NCI-H460 (cell line): ENCODE measurements around the gene TBC1D22A. TPM values are rescaled to one million over a fixed set of nuclear protein-coding genes. Genes with fewer than 3 reads are reported as not detected.
"Not testable (repeated sequence)": the region's sequence is repeated elsewhere in the genome, so short reads cannot be mapped to it uniquely, and the experiment has no call there.

Experiments
- DNase-seq: peaks from one replicate; pipeline ENCODE4 v3.0.0-alpha.2; 2016; ENCODE audit warnings: low read depth; ENCODE audit errors: extremely low read depth
- total RNA-seq: library from RNA; depleted of rRNA; stranded (reverse); fragments of >200 nt; shearing (Covaris generic); gene quantifications from 2 replicates; pipeline ENCODE4 v1.2.3, GENCODE V29; 2014

Gene TBC1D22A
- total RNA-seq, 1 experiment from 2014 or later = 8.7 TPM

DNA sequence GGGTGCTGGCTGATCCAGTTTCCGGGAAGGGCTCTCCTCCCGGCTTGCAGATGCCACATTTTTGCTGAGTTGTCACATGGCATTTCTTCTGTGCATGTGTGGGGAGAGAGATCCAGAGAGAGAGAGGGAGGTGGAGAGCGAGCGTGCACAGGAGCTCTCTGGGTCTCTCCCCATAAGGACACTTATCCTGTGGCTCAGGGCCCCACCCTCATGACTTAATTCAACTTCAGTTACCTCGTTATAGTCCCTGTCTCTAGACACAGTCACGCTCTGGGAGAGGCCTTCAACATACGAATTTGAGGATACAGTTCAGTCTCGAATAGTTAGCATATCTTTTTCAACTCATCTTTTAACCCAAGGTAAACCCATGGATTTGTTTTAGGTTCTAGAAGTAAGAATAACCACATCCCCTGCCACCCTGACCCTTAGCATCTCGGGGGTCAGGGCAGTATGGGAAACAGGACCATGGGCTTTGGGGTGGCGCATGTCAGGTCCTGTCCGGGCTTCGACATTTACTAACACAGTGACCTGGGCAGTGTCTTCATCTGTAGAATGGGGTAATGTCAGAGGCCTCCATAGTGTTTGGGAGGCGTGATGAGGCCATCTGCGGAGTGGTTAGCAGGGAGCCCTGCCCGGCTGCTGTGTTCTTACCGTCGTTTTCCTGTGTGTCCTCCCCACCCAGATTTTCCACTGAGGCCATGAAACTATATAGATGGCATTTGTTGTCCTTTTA is 46.9 kb downstream of the TBC1D22A start:
- DNase-seq = no peak

DNA sequence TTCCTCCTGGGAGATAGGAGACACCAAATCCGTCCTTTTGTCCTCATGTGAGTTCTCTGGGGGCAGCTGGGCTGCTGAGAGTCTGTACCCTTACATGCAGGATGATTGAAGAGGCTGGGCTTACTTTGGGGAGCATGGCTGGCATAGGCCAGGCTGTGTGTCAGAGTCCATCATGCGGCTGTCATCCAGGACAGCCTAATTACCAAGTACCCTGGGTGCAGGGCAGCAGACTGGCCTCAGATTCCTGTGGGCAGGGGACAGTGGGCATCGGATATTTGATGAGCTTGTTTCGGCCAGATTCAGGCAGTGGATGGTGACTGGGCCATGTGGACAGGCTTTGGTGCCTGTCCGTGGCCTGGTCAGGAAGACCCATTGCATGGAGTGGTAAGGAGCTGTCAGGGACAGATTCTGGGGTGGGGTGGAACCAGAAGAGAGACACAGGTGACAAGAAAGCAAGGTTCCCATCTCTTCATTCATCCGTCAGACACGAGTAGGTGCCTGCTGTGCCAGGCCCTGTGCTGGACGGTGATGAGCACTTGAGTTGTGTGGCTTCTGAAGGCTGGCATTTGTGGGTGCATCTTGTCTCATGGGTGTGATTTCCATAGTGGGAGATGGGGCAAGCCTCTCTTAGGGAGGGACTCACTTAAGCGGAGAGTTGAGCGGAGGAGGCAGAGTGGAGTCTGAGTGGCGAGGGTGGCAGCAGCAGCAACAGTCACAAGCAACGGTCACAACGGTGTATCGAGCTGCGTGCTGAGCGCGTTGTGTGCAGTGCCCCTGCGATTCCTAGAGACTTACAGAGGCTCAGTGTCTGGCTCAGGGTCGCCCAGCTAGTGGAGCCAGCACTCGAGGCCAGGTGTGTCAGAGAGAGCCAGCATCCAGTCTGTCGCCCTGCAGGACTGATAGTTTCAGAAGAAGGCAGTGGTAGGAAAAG is 48.7 kb downstream of the TBC1D22A start:
- no peak for DNase-seq

DNA sequence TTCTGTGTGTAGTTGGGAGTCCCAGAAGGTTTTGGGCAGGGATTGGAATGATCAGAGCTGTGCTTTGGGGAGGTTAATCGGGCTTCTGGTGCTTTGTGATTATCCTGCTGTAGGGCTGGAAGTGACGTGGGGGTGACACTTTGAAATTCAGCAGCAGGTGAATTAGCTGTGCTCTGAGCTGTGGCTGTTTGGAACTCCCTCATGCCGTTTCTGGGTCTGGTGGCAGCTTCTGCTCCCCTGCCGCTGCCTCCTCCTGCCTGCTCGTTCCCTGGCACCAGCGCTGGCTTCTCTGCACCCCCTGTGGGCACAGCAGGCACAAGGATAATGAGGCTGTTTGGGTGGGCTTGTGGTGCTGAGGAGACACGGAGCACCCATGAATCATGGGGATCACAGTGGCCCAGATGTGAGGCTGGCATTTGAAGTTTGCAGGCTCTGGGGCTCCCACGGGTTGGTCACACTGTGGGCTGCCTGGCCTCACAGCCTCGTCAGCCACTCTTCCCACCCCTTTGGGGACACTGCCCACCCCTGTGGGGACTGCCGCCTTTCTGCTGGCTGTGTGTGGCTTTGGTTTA is 49.7 kb downstream of the TBC1D22A start:
- DNase-seq = no peak

DNA sequence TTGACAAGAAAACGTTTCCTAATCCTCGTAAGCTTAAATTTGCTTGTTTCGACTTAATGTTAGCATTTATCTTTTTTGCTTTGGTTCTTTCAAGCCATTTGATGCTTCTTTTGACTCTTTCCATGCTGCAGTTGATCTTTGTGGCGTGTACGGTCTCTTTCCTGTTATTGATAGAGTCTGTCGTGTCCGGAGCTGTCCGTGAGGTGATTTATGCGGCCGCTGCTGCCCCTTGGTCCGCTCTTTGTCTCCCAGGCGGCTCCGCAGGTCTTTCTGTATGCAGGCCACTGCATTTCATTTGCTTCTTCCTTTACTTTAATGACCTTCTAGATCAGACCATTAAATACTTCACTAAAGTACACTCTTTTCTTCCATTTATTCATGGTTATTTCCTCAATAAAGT is 50.3 kb downstream of the TBC1D22A start:
- DNase-seq = no peak

DNA sequence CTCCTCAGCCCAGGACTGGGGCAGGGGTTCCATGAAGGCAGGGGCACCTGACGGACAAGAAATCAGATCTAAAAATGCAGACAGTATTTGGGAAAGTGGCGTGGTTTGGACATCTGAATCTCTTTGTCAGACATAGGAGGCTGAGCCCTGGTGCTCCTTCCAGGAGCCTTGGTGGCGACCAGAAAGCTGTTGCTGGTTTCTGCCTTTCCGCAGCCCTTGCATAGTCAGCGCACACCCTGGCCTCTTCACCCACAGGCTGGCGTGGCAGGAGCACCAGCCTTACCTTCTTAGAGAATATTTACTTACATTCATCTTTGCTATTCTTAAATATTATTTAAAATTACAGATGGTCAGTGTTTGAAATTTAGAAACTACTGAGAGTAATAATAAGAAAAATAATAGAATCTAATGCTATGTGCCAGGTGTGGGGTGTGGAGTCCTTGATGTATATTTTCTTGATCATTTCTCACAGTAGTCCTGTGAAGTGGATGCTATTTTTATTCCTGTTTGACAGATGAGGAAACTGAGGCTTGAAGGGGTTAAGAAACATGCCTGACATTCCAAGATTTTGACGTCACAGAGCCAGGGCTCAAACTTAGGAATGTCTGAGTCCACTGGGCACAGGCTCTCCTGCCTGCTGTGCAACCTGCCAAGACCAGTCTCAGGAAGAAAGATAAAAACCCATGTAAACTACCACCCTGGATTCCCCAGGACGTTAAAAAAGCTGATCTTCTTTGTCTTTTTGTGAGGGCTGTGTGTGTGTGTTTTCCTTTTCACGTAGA is 51.6 kb downstream of the TBC1D22A start:
- DNase-seq = no peak

DNA sequence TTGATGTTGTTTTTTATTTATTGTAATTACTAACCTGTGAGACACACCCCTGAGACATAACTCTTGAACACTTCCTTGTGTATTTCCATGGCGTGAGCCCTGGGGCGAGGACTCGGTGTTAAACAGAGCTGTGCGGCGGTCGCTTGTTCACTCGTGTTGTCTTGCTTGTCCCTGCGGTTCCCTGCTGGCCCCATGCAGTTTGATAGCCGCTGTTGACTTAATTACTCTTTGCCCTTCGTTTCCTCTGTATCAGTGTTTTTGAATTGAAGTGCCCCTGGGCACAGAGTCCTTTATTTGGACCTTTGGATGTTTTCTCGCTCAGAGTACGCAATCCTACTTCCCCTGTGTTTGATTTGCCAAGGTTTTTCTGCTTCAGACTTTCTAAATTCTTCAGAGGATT is 52.7 kb downstream of the TBC1D22A start:
- no peak for DNase-seq

DNA sequence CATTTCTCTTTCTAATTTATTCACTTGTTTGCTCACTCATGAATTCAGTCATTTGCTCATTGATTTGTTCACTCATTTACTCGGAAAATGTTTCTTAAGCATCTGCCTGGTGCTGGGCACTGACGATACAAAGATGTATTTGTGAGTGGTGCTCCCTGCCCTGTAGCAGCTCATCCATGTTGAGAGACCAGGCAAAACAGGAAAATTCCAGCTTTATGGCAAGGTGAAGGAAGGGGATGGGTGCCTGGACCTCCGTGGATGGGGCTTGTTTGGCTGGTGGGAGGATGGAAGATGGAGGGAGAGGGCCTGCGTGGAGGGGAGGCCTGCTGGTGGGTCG is 53.1 kb downstream of the TBC1D22A start:
- no peak for DNase-seq

DNA sequence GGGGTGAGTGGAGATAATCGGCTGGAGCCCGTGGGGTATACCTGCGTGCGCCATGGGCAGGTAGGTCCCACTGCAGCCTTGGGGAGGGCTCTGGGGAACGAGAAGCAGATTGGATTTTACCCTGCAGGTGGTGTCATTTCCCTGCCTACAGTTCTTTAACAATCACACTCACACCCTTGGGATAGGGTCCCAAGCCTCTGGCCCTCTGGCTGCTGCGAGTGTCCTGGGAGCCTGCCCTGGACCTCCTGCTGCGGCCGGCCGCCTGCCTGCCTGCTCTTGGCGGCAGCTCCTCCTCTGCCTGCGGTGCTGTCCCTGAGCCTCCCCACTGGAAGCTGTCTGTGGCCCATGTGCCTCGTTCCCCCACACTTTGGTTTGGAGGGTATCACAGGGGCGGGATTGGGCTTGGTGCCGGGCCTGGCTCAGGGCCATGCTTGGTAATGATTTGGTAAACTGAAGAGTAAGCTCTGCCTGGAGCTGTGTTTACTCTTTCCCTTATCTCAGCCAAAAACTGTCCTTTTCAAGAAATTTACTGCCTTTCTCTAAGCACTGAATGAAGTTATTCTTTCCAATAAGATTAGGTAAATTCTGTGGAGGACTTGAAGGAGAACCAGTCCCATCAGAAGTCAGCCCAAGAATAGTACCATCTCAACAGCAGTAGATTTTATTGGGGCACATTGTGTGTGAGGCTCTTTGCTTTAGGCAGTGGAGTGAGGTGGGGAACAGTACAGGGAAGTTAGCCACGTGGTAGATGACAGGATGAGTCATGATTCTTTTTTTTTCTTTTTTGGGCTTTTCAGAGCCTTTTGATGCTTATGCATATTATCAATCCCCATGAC is 53.7 kb downstream of the TBC1D22A start:
- no peak for DNase-seq

DNA sequence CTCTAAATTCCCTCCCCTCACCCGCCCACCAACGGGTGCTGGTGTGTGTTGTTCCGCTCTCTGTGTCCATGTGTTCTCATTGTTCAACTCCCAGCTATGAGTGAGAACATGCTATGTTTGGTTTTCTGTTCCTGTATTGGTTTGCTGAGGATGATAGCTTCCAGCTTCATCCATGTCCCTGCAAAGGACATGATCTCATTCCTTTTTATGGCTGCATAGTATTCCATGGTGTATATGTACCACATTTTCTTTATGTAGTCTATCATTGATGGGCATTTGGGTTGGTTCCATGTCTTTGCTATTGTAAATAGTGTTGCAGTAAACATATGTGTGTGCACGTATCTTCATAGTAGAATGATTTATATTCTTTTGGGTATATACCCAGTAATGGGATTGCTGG is 54.9 kb downstream of the TBC1D22A start:
- not testable (repeated sequence) for DNase-seq

DNA sequence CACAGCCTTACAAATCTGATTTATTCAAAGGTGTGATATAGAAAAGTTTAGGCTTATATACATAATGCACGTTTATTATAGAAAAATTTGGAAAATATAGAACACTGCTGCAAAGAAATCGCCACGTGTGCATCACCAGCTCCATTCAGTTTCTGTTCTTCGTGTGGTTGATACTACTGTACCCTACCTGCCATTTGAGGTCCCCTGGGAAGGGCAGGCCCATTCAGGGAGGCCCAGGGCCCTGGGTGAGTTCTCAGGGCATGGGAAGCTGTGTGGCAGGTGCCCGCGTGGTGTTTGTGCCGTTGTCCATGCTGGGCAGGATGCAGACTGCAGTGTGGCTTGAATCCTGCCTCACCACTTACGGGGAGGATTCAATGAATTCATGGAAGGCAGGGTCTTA is 60.8 kb downstream of the TBC1D22A start:
- no peak for DNase-seq

DNA sequence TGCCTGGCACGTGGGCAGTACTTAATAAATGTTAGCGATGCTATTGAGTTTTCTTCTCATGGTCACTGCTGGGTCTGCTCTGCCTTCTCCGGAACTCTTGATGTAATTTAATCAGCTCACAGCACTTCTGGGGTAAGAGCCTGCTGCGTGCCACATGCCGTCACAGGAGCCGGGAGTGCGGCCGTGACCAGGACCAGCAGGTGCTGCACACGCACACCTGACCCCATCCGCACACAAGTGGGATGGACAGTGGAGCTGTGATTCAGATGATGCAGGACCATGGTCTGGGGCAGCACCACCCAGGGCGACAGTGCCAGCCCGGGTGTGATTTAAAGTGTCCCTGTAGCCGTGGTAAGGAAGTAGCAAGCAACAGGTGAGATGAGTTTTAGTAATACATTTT is 61.2 kb downstream of the TBC1D22A start:
- no peak for DNase-seq

DNA sequence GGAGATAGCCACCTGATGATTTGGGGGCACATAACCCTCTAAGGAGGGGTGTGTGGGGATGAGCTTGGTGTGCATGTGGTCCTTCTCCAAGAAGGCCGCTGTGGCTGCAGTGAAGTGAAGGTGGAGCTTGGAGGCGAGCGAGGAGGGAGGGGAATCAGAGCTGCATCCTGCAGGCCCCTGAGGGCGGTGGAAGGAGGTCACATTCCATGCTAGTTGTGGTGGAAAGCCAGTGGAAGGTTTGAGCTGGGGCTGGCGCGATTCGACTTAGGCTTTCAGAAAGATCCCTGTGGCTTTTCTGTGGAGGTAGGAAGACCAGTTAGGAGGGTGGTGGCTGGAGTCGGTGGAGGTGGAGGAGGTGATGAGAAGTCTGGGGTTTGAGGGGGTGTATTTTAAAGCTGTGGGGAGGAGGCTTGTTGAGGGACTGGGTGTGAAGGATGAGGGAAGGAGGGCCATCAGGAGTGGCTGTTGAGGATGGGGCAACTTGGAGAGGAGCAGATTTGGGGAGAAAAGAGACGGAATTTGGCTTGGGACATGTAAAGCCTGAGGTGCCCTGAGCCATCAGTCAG is 62.0 kb downstream of the TBC1D22A start:
- DNase-seq = no peak

DNA sequence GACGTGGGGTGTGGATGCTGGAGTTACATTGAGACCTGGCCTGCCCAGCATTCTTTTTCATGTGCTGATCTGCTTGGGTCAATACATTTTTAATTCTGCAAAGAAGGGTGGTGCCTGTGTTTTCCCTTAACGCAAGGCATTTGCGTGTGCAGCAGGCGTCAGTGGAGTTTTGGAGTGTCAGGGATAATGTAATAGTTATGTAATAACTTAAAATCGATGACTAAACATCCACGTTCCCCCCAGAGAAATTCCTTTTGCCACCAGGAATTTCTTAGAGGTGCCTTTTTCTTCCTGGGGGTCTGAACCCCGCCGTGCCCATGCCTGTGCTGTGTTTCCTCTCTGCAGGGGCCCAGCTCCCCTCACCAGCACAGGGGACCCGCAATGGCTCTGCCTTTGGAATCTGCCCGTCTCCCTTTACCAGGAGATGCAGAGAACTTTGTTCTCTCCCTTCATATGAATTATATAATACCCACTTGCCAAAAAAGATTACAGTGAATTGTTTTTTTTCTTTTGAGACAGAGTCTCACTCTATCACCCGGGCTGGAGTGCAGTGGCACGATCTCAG is 62.6 kb downstream of the TBC1D22A start:
- no peak for DNase-seq

DNA sequence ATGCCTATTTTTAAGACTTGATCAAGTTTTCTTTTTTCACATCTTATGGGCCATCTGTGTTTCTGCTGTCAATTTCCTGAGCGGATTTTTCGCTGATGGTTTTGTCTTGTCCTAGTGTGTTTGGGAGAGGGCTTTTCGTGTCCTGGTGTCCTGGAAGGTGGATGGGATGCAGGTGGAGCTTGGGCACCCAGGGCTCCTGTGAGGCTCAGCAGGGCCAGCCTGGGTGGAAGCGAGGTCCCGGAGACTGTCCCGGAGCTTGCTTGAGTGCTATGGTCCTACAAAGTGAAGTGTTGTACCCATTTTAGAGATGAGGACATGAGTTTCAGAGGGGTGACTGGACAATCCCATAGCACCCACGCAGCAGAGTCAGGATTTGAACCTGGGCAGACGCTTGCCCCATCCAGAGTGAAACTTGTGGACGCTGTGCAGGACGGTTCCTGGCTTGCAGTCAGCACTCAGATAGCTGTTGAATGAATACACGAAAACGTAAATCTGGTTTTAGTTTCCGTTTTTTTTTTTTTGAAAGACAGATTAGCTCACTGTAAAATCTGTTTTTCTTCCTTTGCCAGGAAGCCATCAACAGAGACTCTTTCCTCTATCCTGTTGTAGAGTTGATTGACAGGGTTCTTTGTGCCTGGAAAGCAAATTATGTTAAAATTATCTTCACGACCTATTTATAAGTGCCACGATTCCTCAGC is 64.1 kb downstream of the TBC1D22A start:
- no peak for DNase-seq

DNA sequence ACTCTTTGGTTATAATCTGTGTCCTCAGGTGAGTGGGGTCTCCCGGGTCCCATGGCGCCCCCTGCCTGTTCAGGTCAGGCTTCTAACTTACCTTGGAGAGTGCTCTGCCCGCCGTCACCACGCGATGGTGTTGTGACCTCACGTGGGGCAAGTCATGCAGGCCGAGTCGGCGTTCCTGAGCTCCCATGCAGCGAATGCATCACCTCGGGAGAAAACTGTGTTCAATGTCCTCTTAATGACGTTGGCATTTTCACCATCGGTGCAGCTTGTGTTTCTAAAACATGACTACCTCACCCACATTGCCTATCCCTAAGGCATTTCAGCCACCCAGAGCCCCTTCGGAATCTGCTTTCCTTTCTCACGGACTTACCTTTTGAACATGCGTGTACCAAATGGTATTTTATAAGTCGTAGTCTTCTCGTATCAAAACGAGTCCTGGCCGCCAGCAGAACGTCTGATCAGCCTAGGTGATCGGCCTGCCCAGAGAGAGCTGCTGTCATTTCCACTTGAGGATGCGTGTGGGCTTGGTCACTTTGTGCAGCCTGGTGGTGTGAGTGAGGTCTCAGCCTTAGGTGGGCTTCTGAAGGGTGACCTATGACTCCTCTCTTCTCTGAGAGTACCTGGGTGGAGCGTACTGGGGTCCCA is 64.8 kb downstream of the TBC1D22A start:
- DNase-seq = no peak

DNA sequence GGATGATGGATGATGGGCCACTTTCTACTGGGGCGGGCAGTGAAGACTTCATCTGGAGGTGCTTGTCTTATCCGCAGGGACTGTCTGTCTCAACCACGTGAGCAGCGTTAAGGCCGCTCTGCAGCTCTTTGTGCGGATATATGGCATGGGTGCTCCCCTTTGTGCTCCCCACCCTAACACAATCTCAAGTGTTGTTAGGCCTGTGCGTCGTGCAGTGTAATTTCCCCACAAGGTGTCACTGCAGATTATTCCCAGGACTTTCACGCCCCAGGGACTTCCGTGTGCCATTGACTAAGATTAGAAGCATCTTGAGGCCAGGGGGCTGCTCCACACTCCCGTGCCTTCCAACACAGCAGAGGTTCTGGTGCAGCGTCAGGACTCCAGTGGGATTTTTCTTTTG is 65.3 kb downstream of the TBC1D22A start:
- no peak for DNase-seq

DNA sequence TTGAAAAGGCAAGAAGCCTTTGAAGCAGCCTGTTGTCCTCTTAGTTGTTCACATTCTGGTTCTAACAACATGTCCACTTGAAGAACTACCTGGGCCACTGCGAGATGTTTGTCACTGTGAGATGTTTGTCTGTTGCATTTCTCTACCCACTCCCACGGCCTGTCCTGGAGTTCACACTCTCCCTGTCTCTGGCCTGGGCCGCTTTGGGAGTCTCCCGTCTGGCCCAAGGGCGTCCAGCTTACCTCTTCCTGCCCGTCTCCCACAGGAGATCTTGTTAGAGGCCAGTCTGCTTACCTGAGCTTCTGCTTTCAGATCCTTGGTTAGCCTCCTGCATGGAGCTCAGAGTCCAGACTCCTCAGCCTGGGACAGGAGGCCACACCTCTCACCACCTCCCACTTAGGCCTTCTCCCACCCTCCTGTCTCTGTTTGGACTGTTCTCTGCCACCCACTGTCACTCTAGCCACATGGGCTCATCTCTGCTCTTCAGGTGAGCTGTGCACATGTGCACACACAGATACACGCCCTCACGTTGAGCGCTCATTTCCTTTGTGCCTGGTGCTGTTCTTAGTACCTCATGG is 66.0 kb downstream of the TBC1D22A start:
- DNase-seq = no peak
